Activated T-cell treated with anti-CD3 and anti-CD28 coated beads for 1 hour (primary cell): ENCODE measurements around the gene RHBDL2.
"Not testable (repeated sequence)": the region's sequence is repeated elsewhere in the genome, so short reads cannot be mapped to it uniquely, and the experiment has no call there.

Source experiments
- DNase-seq: peaks from one replicate; pipeline ENCODE4 v3.0.0-alpha.2; 2020; ENCODE audit warnings: low read depth

RHBDL2 gene

DNA sequence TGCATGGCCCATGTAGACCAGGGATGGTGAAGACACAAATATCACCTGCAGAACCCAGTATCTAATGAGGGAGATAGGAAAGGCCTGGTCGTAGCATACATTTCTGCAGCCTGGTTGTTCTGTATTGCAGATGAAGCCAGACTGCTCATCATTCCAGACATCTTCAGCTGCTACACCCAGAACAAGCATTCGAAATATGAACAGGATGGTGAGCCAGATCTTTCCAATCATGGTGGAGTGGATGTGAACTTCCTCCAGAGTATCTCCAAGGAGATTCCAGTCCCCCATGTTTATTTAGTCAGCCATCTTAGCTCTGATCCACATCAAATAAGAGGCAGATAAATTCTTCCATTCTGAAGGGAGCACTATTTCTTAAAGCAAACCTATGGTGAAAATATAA is 65.8 kb downstream of the RHBDL2 start:
- no peak for DNase-seq

DNA sequence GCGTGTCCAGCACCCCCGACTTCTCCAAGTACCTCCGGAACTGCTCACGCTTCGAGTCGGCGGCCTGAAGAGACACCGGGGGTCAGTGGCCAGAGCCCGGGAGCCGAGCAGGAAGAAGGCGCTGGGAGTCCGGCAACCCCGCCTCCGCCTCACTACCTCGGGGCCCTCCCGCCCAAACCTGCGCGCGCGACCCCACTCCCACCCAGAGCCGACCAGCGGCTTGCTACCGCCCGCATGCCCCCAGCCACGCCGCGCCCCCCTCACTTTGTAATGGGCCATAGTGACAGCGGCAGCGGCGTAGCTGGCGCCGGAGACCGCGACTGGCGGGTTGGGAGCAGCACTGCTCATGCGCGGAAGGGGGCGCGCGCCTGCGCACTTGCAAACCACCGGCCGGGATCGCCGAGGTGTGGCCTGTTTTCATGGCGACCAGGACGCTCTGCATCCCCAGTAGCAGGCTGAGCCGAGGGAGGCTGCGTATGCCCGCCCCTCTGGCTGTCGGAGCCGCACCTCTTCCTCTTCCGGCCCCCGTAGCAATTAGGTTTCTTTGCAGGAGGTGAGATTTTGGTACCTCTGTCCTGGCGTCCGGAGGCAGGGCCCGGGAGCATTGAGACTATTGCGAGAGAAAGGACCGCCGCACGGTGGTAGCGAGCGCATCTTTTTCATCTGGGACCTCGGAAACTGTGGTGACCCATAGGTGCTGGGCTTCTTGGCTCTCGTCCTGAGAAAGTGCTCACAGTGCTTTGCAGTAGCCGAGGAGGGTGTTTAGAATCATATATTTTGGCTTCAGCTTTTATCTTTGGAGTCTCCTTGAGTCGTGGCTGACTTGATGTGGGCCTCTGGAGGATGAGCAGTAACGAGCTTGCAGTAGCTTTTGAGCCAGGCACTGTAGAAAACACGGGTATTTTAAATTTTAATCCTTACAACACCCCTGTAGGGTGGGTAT is 68.3 kb downstream of the RHBDL2 start, which contains the start of gene MYCBP:
Gene MYCBP (minus strand): TSS at position 322 of the 943 bp plus-strand sequence. CDS start 43 bp downstream, at position 279.
- DNase-seq: peak; percentile 93

DNA sequence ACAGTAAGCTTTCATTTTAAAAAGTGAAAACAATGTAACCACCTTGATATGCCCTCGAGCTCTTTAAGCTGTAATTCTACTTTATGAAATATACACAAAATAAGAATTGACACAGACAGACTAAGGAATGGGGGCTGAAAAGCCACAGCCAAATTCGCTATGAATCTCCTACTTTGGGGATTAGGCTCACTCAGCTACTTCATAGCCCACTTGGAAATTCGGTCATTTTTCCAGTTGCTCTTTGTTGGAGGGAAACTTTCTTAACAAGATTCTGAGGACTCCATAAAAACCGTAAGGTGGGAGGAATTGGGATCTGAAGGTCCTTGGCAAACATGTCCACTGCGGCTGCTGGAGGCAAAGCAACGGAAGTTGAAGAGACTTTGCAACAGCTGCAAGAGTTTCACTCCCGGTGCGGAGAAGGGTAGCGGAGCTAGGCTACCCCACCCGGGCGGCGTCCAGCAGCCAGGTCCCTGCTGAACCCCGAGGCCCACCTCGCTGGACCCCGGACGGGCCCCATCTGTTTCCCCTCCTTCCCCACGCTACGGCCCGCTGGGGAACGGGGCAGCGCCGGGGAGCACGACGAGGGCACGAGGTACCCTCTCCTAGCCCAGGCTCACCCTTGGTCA is 69.1 kb downstream of the RHBDL2 start:
- DNase-seq: peak; percentile 16

DNA sequence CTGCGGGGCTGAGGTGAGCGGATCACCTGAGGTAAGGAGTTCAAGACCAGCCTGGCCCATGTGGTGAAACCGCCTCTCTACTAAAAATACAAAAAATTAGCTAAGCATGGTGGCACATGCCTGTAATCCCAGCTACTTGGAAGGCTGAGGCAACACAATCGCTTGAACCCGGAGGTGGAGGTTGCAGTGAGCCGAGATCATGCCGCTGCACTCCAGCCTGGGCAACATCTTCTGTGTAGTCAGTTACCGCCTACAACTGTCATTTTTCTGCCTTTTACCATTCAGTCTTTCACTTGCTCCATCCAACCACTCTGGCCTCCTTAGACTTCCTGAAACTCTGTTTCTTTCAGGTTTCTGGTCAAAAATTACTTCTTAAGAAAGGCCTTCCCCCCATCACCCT is 70.6 kb downstream of the RHBDL2 start:
- DNase-seq: no peak

DNA sequence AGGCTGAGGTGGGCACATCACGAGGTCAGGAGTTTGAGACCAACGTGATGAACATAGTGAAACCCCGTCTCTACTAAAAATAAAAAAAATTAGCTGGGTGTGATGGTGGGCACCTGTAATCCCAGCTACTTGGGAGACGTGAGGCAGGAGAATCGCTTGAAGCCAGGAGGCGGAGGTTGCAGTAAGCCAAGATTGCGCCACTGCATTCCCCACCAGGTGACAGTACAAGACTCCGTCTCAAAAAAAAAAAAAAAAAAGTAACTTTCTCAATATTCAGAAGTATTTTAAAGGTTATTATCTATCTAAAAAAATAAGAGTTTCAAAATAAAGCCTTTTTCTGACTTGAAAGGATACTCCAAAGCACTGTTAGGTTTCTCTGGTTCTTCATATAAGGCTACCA is 74.4 kb downstream of the RHBDL2 start:
- no peak for DNase-seq

DNA sequence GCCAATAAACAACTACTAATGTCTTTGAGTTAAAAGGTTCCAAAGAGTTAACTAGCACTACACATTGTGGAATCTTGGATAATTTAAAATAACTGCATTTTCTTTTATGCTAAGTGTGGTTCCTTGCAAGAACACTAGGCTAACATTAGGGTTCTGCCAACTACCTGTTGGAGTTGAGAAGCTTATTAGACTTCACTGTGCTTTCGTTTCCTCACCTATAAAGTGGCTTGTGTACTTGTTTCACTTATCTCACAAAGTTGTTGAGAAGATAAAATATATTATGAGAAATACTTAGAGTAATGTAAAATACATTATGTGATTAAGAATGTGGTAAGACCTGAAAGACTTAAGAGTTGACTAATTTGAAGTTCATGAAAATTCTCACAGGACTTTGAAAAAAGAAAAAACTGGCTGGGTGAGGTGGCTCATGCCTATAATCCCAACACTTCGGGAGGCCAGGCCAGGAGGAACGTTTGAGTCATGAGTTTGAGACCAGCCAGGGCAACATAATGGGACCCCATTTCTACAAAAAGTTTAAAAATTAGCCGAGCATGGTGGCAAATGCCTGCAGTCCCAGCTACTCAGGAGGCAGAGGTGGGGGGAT is 76.4 kb downstream of the RHBDL2 start:
- no peak for DNase-seq

DNA sequence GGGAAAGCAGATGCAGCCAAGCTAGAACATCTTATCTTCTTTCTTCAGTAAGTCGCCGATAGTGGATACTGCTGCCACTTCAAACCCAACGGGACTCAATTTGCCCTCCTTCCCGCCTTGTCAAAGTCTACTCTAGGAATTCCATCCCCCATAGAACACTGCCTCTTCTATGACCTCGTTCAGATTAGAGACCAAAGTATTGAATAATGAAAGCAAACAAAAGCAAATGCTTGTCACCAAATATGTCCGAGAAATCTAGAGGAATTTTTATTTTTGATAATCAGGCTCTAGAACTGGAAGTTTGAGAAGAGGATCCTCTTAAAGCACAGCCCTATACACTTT is 81.2 kb downstream of the RHBDL2 start:
- no peak for DNase-seq

DNA sequence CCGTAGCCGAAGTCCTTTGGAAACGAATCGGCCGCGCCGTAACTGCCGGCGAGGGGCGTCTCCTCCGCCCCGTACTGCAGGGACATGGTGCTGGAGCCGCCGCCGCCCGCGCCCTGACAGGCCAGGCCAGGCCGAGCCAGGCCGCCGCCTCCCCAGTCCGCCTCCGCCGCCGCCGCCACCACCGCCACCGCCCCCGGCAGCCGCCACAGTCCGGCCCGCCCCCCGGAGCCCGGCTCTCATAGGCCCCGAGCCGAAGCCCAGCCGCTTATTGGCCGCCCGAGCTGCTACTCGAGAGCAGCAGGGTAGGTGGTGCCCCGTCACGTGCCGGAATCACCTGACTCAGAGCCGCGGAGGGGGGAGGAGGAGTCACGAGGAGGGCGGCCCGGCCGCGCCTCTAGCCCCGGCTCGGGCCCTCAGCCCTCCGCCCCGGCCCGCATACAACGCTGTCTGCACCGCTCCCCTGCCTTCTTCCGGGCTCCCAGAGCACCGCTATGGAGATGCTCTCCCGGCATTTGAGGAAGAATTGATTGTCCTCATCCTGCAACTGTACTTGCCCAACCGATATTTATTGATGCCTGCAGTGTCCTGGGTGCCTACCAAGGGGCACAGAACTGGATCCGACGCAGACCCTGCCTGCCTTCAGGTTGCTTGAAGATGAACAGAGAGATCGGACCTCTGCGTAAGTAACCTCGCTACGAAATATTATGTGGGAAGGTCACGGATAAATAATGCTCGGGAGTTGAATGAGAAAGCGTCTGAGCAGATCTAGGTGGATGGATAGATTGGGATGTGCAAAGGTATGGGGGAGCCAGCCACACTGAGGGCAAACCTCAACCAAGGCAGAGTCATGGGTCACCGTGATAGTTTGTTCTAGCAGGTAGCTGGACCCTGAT is 81.8 kb downstream of the RHBDL2 start, which contains the start of gene RRAGC:
Gene RRAGC (minus strand): TSS at position 212 of the 893 bp plus-strand sequence. CDS start 126 bp downstream, at position 86.
- peak; percentile 97 for DNase-seq

DNA sequence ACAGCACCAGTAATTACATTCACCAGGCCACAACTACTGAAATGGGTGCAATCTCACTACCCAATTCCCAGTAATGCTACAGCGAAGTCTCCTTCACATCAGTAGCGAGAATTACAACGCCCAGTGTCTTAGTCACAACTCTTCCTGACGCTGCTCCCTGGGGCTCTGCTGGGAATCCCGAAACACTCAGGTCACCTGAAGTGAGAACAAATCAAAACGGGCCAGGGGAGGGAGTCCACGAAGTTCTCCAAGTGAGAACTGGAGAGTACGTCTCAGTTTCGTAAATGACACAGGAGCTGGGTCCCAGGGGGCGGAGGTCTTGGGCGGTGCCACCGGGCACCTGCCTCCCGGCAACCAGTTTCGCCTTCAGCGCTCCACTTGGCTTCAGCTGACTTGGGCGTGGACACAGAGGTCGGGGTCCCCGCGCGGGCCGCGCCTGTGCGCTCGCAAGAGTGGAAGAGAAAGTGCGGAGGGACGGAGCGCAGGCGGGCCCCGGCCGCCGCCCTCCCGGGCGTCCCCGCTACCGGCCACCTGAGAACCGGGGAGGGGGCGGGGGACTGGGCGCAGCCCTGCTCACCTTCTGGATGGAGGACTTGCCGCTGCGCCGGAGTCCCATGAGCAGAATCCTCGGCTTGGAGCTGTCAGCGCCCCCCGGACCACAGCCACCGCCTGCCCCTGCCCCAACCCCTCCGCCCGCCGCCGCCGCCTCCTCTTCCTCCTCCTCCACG is 82.6 kb downstream of the RHBDL2 start:
- DNase-seq: peak; percentile 27

DNA sequence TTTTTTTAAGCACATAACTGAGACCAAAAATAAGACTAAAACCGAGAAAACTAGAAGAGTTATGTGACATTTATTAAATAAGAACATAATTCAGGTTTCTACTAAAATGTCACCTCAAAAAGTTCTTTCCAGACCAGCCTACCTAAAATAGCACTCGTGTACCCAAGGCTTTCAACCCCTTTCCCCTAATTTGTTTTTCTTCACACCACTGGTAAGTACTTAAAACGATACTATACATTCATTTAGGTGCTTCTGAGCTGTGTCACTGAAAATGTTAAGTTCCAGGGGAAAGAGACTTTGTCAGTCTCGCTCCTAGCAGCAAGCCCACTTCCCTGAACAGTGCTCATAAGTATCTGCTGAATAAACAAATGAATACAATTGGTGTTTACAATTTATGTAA is 88.8 kb downstream of the RHBDL2 start:
- DNase-seq: no peak

DNA sequence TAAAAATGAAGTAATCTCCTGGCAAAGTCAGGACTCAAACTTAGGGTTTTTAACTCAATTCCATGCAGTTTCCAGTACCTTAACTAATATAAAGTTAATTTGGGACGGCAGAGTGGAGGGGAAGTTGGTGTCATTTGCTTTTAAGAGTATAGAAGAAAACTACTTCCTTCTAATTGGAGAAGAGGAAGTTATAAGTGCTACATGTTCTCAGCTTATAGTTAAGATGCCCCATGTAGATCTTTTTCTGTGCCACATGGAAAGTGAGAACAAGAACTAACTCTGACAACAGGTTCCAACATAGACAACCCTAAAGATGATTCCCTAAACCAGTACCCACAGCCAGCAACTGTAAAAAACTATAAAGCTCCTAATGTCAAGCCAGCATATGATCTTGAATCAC is 93.6 kb downstream of the RHBDL2 start:
- no peak for DNase-seq

DNA sequence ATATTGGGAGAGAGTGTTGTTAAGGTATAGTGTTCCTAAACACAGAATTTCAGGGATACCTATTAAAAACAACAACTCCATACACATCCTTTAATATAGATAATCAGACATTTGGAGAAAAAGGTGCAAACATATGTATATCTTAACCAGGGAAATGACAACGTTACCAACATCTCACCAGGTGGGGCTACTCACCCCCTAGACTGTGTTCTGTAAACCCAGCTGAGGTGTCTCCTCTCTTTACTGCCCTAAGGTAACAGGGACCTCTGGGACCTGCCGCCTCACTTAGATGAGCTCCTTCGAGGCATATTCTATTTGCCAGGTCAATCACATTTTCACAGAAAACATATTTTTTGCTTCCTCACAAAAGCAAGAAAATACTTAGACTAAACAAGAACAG is 95.4 kb downstream of the RHBDL2 start:
- DNase-seq: no peak

DNA sequence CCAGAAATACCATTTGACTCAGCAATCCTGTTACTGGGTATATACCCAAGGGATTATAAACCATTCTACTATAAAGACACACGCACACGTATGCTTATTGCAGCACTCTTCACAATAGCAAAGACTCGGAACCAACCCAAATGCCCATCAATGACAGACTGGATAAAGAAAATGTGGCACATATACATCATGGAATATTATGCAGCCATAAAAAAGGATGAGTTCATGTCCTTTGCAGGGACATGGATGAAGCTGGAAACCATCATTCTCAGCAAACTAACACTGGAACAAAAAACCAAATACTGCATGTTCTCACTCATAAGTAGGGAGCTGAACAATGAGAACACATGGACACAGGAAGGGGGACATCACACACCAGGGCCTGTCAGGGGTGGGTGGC is 96.5 kb downstream of the RHBDL2 start:
- DNase-seq: not testable (repeated sequence)

DNA sequence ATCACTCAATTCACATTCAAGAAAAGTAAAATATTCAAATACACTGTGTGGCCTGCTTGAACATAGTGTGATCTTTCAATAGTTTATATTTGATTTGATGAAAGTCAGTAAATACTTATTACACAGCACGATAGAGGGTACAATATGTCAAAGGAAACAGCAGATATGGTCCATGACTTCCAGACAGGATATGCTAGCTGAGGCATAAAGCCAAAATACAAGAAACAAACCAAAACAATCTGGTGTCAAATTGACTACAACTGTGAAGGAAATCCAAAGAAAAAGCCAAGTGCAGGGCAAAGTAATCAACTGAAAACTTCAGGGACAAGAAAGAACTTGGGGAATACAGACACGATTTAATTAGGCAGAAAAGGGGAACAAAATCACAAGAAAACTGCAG is 101.3 kb downstream of the RHBDL2 start:
- no peak for DNase-seq

DNA sequence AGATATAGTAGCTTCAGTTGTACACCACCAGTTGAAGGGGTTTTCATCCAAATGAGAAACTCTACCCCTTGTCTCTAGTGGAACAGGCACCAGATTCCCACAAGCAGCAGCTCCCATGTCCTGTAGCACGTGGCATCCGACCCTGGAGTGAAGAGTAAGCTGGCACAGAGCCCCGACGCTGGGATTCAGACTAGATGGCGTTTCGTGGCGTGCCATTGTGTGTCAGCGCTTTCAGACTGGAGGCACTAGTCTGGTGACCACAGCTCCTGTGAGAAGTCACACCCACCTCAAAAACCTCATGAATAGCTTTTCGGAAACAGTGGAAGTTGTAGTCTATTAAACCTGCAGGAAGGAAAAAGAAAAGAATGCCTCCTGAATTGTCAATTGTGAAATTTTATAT is 102.3 kb downstream of the RHBDL2 start:
- no peak for DNase-seq

DNA sequence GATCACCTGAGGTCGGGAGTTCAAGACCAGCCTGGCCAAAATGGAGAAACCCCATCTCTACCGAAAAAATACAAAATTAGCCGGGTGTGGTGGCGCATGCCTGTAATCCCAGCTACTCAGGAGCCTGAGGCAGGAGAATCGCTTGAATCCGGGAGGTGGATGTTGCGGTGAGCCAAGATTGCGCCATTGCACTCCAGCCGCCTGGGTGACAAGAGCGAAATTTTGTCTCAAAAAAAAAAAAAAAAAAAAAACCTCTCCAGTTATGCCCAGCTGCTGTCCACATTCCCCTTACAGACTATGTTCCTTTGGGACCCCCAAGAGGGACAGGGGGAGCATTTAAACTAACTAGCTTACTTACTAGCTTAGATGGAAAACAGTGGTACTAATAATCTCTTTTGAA is 105.3 kb downstream of the RHBDL2 start:
- DNase-seq: not testable (repeated sequence)
